Activated effector memory CD4-positive, alpha-beta T cell treated with anti-CD3 and anti-CD28 coated beads, Interleukin-2, amount 50 U/mL, for 16 hours (primary cell): ENCODE data around the gene DUS1L.
A peak's percentile ranks its signal among the peaks of the same experiment; 100 is the strongest.

Experiments
- DNase-seq: peaks from one replicate; pipeline ENCODE4 v3.0.0-alpha.2; 2020

DUS1L gene

GRCh38 chr17:82055023-82055964, 10.3 kb downstream of the DUS1L start:
- DNase-seq: no peak

- DNase-seq: no peak
These were observed 11.1 kb downstream of the DUS1L start for GRCh38 chr17:82054351-82055022.

GRCh38 chr17:82053556-82054263, 11.9 kb downstream of the DUS1L start:
- no peak for DNase-seq

DNA sequence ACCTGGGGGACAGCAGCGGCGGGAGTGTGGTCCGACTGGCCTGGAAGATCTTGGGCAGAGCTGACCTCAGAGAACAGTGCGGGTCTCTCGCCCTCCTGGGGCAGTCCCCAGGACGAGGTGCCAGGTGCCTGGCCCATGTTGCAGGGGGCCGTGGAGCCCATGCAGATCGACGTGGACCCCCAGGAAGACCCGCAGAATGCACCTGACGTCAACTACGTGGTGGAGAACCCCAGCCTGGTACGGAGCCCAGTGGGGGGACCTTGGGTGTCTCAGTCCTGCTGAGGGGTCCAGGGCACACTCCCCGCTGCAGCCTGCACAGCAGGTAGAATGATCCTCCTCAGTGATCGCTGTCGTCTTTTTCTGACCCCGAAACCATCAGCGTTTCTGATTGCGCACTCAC, 12.5 kb downstream of the DUS1L start:
- no peak for DNase-seq

DNA sequence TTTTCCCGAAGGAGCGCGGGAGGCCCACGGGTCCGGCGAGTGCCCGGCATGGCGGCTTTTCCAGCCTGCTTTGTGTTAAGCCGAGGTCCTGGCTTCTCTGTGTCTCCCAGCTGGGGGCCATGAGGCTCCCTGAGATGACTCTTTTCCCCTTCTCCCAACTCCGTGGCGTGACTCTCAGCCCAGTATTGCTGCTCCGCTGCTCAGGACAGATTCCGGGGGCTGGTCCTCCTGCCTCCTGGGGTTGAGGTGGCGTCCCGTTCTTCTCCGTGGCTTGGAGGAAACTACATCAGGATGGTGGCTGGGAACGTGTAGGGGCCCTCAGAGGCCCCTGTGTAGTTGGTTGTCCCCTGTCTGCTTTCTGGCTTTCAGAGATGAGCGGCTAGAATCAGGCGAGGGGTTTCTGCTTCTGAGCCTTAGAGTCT, 13.0 kb downstream of the DUS1L start:
- DNase-seq: no peak

- peak; percentile 95 for DNase-seq
These were observed 13.6 kb downstream of the DUS1L start, which contains the start of the genes GPS1 and RFNG for GRCh38 chr17:82051776-82052637. Gene GPS1 (plus strand): TSS chr17:82051898. CDS start chr17:82051932, 34 bp downstream. Gene RFNG (minus strand): TSS chr17:82051811. CDS start chr17:82051766, 45 bp downstream.

GRCh38 chr17:82050761-82051641, 14.6 kb downstream of the DUS1L start:
- no peak for DNase-seq

DNA sequence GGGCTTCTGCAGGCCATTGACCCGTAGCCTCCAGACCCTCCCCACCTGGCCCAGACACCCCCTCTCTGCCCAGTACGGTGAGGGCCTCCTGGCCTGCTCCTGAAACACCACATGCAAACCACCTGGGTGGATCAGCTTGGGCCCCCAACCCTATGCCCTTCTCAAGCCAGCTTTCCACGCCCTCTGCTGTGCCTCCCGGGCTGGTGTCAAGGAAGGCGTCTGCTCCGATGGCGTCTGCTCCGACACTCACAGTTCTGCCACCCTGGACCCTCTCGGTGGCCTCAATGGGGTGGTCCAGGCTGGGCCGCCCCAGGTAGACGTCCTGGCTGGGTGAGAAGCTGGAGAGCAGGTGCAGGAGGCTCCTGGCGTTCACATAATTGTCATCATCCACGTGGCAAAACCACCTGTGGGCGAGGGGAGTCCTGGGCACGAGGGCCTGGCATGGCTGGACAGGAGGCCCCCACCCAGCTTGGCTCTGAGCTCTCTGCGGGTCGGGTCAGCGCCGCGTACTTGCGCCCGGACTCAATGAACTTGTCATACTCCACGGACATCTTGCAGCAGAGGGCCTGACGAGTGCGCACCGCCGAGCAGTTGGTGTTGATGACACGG, 15.3 kb downstream of the DUS1L start:
- DNase-seq: no peak

DNA sequence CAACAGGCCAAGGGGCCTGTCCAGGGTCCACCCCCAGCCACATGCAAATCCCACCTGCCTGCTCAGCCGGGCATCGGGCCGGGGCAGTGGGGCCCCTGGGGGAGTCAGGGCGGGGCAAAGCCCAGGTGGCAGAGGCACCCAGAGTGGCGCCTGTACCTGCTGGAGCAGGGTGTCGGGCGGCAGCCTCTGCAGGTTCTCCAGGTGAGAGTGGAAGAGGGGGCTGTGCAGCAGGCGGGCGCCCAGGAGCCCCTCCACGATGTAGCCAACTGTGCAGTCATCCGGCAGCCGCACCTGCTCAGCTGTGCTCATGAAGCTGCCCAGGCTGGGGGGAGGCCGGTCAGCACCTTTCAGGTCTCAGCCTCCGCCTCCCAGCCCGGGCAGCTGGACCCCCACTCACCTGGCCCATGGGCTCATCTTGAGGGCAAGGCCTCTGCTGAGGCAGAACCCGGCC, 16.1 kb downstream of the DUS1L start:
- no peak for DNase-seq

- DNase-seq: no peak
These were observed 16.5 kb downstream of the DUS1L start for GRCh38 chr17:82049106-82049505.

DNA sequence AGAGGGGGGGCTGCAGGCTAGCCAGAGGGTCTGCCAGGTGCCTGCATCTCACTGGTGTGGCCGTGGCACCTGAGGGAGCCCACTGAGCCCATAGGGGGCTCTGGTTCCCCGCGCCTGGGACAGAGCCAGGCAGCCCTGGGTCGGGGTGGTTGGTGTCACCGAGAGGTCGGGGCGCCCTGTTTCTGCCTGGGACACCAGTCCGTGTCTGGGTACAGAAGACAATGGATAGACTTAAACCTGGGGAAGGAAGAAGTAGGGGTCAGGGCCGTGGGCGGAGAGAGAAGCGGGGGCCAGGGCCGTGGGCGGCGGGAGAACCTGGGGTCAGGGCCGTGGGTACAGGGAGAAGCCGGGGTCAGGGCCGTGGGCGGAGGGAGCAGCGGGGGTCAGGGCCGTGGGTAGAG, 17.0 kb downstream of the DUS1L start:
- no peak for DNase-seq

- DNase-seq: no peak
These were observed 17.6 kb downstream of the DUS1L start for GRCh38 chr17:82047914-82048570.

- no peak for DNase-seq
These were observed 18.2 kb downstream of the DUS1L start for GRCh38 chr17:82047379-82047778.

GRCh38 chr17:82046903-82047302, 18.7 kb downstream of the DUS1L start:
- no peak for DNase-seq

DNA sequence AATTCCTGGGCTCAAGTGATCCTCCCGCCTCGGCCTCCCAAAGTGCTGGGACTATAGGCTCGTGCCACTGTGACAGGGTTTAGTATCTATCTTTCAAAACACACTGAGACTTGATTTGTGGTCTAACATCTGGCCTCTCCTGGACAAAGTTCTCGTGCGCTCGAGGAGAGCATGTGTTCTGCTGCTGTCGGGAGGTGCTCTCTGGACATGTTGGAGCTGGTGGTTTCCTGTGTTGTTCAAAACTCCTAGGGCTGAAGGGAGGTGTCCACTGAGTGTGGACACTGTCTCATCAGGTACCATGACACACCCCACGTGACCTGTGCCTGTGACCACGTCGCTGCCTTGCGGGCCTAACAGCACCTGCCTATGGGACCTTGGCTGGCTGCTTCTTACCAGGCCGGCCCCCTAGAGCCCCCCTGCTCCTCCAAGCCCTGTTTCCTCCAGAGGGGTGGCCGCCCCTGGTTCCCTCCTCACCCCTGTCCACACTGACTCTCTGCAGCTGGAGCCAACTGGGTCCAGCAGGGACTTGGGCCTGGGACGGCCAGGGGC, 19.6 kb downstream of the DUS1L start:
- DNase-seq: no peak

GRCh38 chr17:82043507-82043906, 22.1 kb downstream of the DUS1L start:
- DNase-seq: no peak

- DNase-seq: no peak
These were observed 23.0 kb downstream of the DUS1L start for GRCh38 chr17:82042649-82043048.

DNA sequence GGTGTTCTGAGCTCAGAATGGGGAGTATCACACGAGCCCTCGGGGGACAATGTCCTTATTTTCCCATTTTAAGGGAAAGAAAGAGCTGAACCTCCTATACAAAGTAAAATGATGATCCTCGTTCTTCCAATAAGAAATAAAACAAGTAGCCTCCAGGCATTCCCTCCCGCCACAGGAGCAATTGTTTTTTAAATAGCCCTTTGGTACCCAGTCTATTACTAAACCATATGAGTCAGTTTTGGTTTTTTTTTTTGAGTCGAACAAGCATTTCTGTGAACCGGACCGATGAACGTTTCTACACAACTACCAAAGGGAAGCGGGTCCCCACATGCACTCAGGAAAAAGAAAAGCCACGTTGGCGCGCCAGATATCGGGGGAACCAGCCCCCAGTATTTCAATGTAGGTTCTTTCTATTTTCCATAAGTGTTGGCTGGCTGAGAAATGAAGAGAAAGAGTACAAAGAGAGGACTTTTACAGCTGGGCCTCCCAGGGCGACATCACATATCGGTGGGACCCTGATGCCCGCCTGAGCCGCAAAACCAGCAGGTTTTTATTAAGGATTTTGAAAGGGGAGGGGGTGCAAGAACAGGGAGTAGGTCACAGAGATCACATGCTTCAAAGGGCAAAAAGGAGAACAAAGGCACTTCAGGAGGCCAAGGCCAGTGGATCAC, 24.3 kb downstream of the DUS1L start:
- no peak for DNase-seq

- no peak for DNase-seq
These were observed 25.8 kb downstream of the DUS1L start for GRCh38 chr17:82039695-82040299.
